PC-3 (cell line): ENCODE measurements around the gene JAK3.

Experiments used
- EZH2 ChIP-seq: fragments of 300-600 bp; sonication (generic); IDR thresholded peaks from one replicate; pipeline ENCODE4 v1.6.1; 2017; ENCODE audit warnings: antibody characterized with exemption, mild to moderate bottlenecking, low read length; ENCODE audit not compliant: unreplicated experiment
- TF ChIP-seq, protein P1 (sequence below): fragments of 300-600 bp; sonication (generic); conservative IDR thresholded peaks from 2 replicates; pipeline ENCODE4 v1.5.1; 2017; ENCODE audit warnings: antibody characterized with exemption, low read depth, mild to moderate bottlenecking, low read length

DNA sequence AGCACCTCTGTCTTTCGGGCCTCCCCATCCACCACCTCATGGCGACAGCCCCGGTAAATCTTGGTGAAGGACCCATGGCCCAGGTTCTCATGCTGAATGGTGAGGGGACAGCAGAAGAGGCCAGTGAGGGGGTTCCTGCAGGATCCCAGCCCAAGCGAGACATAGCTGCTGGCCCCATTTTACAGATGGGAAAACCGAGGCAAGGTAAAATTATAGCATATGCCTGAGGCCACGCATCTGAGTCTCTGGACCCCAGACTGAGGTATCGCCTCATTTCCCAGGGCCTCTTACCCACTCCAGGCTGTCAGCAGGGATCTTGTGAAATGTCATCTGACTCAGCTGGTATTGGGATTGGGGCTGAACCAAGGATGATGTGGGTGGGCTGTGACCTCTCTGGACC lies 9.8 kb downstream of the JAK3 start:
- TF ChIP-seq, protein P1, sequence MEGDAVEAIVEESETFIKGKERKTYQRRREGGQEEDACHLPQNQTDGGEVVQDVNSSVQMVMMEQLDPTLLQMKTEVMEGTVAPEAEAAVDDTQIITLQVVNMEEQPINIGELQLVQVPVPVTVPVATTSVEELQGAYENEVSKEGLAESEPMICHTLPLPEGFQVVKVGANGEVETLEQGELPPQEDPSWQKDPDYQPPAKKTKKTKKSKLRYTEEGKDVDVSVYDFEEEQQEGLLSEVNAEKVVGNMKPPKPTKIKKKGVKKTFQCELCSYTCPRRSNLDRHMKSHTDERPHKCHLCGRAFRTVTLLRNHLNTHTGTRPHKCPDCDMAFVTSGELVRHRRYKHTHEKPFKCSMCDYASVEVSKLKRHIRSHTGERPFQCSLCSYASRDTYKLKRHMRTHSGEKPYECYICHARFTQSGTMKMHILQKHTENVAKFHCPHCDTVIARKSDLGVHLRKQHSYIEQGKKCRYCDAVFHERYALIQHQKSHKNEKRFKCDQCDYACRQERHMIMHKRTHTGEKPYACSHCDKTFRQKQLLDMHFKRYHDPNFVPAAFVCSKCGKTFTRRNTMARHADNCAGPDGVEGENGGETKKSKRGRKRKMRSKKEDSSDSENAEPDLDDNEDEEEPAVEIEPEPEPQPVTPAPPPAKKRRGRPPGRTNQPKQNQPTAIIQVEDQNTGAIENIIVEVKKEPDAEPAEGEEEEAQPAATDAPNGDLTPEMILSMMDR, result no peak
- TF ChIP-seq EZH2, result no peak
